Mononuclear cell (primary cell): ENCODE measurements around the gene ST6GALNAC3. TPM values are rescaled to one million over a fixed set of nuclear protein-coding genes. Genes with fewer than 3 reads are reported as not detected.
"Not testable (repeated sequence)": the region's sequence is repeated elsewhere in the genome, so short reads cannot be mapped to it uniquely, and the experiment has no call there.

Experiments
- H3K27me3 ChIP-seq: 2 replicates; pipeline ENCODE4 v1.6.0; 2011; ENCODE audit warnings: low read length, control low read depth; ENCODE audit not compliant: insufficient read depth
- H3K4me1 ChIP-seq: 2 replicates; pipeline ENCODE4 v1.5.1; 2011; ENCODE audit warnings: mild to moderate bottlenecking, low read length, control low read depth; ENCODE audit not compliant: insufficient read depth
- H3K4me3 ChIP-seq: 2 replicates; pipeline ENCODE4 v1.5.1; 2011; ENCODE audit warnings: mild to moderate bottlenecking, low read length, moderate library complexity
- H3K9me3 ChIP-seq: 2 replicates; pipeline ENCODE4 v1.5.1; 2011; ENCODE audit warnings: low read depth, mild to moderate bottlenecking, control low read depth, low read length
- total RNA-seq: library from RNA; depleted of rRNA; stranded (reverse); fragments of >200 nt; gene quantifications from one replicate; pipeline ENCODE4 v1.2.3, GENCODE V29; 2012

ST6GALNAC3 gene
- total RNA-seq, 1 donor: 3.5 TPM

- no peaks in the 10 kb centered on the region for H3K27me3 ChIP-seq
- H3K4me1 ChIP-seq: peaks cover 4% of the 10 kb centered on the region
- no peaks in the 10 kb centered on the region for H3K9me3 ChIP-seq
- H3K4me3 ChIP-seq: no peak overlapping the region
These were observed 162.7 kb downstream of the ST6GALNAC3 start for GRCh38 chr1:76237211-76237610.

GRCh38 chr1:76238094-76238628 lies 163.6 kb downstream of the ST6GALNAC3 start:
- no peaks in the 10 kb centered on the region for H3K9me3 ChIP-seq
- H3K27me3 ChIP-seq: no peaks in the 10 kb centered on the region
- H3K4me3 ChIP-seq: no peak overlapping the region
- peaks cover 4% of the 10 kb centered on the region for H3K4me1 ChIP-seq

GRCh38 chr1:76239470-76239918 lies 164.9 kb downstream of the ST6GALNAC3 start:
- Histone ChIP-seq H3K27me3 (no peaks in the 10 kb centered on the region), H3K9me3 (no peaks in the 10 kb centered on the region), H3K4me3 (no peak overlapping the region), H3K4me1 (peaks cover 4% of the 10 kb centered on the region)

GRCh38 chr1:76240316-76240715 lies 165.8 kb downstream of the ST6GALNAC3 start:
- Histone ChIP-seq H3K9me3 (no peaks in the 10 kb centered on the region), H3K4me1 (peaks cover 4% of the 10 kb centered on the region)

GRCh38 chr1:76242587-76242986 lies 168.0 kb downstream of the ST6GALNAC3 start:
- not testable (repeated sequence) for H3K4me1 ChIP-seq, H3K9me3 ChIP-seq, H3K4me3 ChIP-seq, H3K27me3 ChIP-seq

More at GRCh38 chr1:76240316-76240715, 165.8 kb downstream of the ST6GALNAC3 start:
- no peak overlapping the region for H3K4me3 ChIP-seq
- H3K27me3 ChIP-seq: no peaks in the 10 kb centered on the region

GRCh38 chr1:76247261-76247852 lies 172.8 kb downstream of the ST6GALNAC3 start:
- Histone ChIP-seq H3K27me3 (no peaks in the 10 kb centered on the region), H3K4me3 (no peak overlapping the region), H3K4me1 (no peaks in the 10 kb centered on the region), H3K9me3 (no peaks in the 10 kb centered on the region)

- Histone ChIP-seq H3K4me1 (peaks cover 10% of the 10 kb centered on the region), H3K27me3 (no peaks in the 10 kb centered on the region), H3K4me3 (no peak overlapping the region), H3K9me3 (no peaks in the 10 kb centered on the region)
These were observed 175.7 kb downstream of the ST6GALNAC3 start for GRCh38 chr1:76250271-76250670.

GRCh38 chr1:76252431-76252830 lies 177.9 kb downstream of the ST6GALNAC3 start:
- no peaks in the 10 kb centered on the region for H3K9me3 ChIP-seq
- H3K4me1 ChIP-seq: peaks cover 10% of the 10 kb centered on the region
- no peak overlapping the region for H3K4me3 ChIP-seq
- no peaks in the 10 kb centered on the region for H3K27me3 ChIP-seq

- Histone ChIP-seq H3K4me3 (no peak overlapping the region), H3K4me1 (peaks cover 10% of the 10 kb centered on the region), H3K9me3 (no peaks in the 10 kb centered on the region), H3K27me3 (no peaks in the 10 kb centered on the region)
These were observed 179.8 kb downstream of the ST6GALNAC3 start for GRCh38 chr1:76254104-76255030.

GRCh38 chr1:76256289-76257223 lies 182.0 kb downstream of the ST6GALNAC3 start:
- peaks cover 14% of the 10 kb centered on the region for H3K4me1 ChIP-seq
- H3K4me3 ChIP-seq: no peak overlapping the region
- no peaks in the 10 kb centered on the region for H3K27me3 ChIP-seq
- H3K9me3 ChIP-seq: no peaks in the 10 kb centered on the region

- Histone ChIP-seq H3K4me3 (no peak overlapping the region), H3K4me1 (peaks cover 14% of the 10 kb centered on the region), H3K9me3 (no peaks in the 10 kb centered on the region), H3K27me3 (no peaks in the 10 kb centered on the region)
These were observed 183.3 kb downstream of the ST6GALNAC3 start for GRCh38 chr1:76257823-76258222.

GRCh38 chr1:76259270-76259669 lies 184.7 kb downstream of the ST6GALNAC3 start:
- Histone ChIP-seq H3K4me1 (peaks cover 11% of the 10 kb centered on the region), H3K27me3 (no peaks in the 10 kb centered on the region), H3K4me3 (no peak overlapping the region), H3K9me3 (no peaks in the 10 kb centered on the region)

- H3K4me1 ChIP-seq: peaks cover 4% of the 10 kb centered on the region
These were observed 185.7 kb downstream of the ST6GALNAC3 start for GRCh38 chr1:76260279-76260678.

GRCh38 chr1:76262601-76263000 lies 188.1 kb downstream of the ST6GALNAC3 start:
- no peaks in the 10 kb centered on the region for H3K27me3 ChIP-seq

More at GRCh38 chr1:76260279-76260678, 185.7 kb downstream of the ST6GALNAC3 start:
- H3K4me3 ChIP-seq: no peak overlapping the region
- no peaks in the 10 kb centered on the region for H3K27me3 ChIP-seq
- no peaks in the 10 kb centered on the region for H3K9me3 ChIP-seq

More at GRCh38 chr1:76262601-76263000, 188.1 kb downstream of the ST6GALNAC3 start:
- no peaks in the 10 kb centered on the region for H3K9me3 ChIP-seq
- H3K4me3 ChIP-seq: no peak overlapping the region
- H3K4me1 ChIP-seq: peaks cover 11% of the 10 kb centered on the region
